ENCODE data around the gene GRIA1. TPM values are rescaled to one million over a fixed set of nuclear protein-coding genes. Genes with fewer than 3 reads are reported as not detected.
"Not testable (repeated sequence)": the region's sequence is repeated elsewhere in the genome, so short reads cannot be mapped to it uniquely, and the experiment has no call there.

Gene GRIA1
- total and polyA plus RNA-seq, 5 donors from 2014 or later, result not detected

GRCh38 chr5:153849303-153850113, 359.0 kb downstream of the GRIA1 start:
- not testable (repeated sequence) for H3K27ac ChIP-seq (ENCODE audit: insufficient read depth, low read length, poor library complexity, severe bottlenecking); H3K36me3 ChIP-seq (ENCODE audit: control insufficient read depth, insufficient read depth, low read length); DNase-seq; H3K9me3 Mint-ChIP-seq; H3K4me3 Mint-ChIP-seq; H3K27ac Mint-ChIP-seq; H3K27me3 ChIP-seq (ENCODE audit: control insufficient read depth, insufficient read depth, low read length); H3K9me3 ChIP-seq (ENCODE audit: control insufficient read depth in 2 of 2, low read length in 2 of 2); H3K4me1 ChIP-seq (ENCODE audit: control insufficient read depth, insufficient read depth, low read length, poor library complexity, severe bottlenecking); H3K36me3 Mint-ChIP-seq; H3K4me3 ChIP-seq (ENCODE audit: low read depth, low read length); ATAC-seq (ENCODE audit: low read depth in 2 of 2); H3K4me1 Mint-ChIP-seq; H3K27me3 Mint-ChIP-seq

- Mint-ChIP-seq H3K27ac (no peak overlapping the region), H3K4me1 (no peaks in the 10 kb centered on the region), H3K4me3 (no peak overlapping the region), H3K9me3 (peaks cover 0 to 3% (median 0%) of the 10 kb centered on the region in 7 donors), H3K36me3 (no peaks in the 10 kb centered on the region), H3K27me3 (peaks cover 5% of the 10 kb centered on the region)
- Histone ChIP-seq H3K36me3 (ENCODE audit: control insufficient read depth, insufficient read depth, low read length) (no peaks in the 10 kb centered on the region), H3K27ac (ENCODE audit: insufficient read depth, low read length, poor library complexity, severe bottlenecking) (no peak overlapping the region), H3K4me3 (ENCODE audit: low read depth, low read length) (no peak overlapping the region), H3K4me1 (ENCODE audit: control insufficient read depth, insufficient read depth, low read length, poor library complexity, severe bottlenecking) (no peaks in the 10 kb centered on the region), H3K27me3 (ENCODE audit: control insufficient read depth, insufficient read depth, low read length) (no peaks in the 10 kb centered on the region), H3K9me3 (ENCODE audit: control insufficient read depth in 2 of 2, low read length in 2 of 2) (no peaks in the 10 kb centered on the region)
- ATAC-seq (ENCODE audit: low read depth in 2 of 2) (no peak), DNase-seq (no peak)
These were observed 369.9 kb downstream of the GRIA1 start for GRCh38 chr5:153860195-153860886.

- not testable (repeated sequence) for H3K36me3 Mint-ChIP-seq; H3K4me1 Mint-ChIP-seq; H3K9me3 Mint-ChIP-seq; H3K27me3 Mint-ChIP-seq; H3K4me1 ChIP-seq (ENCODE audit: control insufficient read depth, insufficient read depth, low read length, poor library complexity, severe bottlenecking); ATAC-seq (ENCODE audit: low read depth in 2 of 2); H3K27ac ChIP-seq (ENCODE audit: insufficient read depth, low read length, poor library complexity, severe bottlenecking); H3K36me3 ChIP-seq (ENCODE audit: control insufficient read depth, insufficient read depth, low read length); H3K27me3 ChIP-seq (ENCODE audit: control insufficient read depth, insufficient read depth, low read length); DNase-seq; H3K4me3 Mint-ChIP-seq; H3K9me3 ChIP-seq (ENCODE audit: control insufficient read depth in 2 of 2, low read length in 2 of 2); H3K4me3 ChIP-seq (ENCODE audit: low read depth, low read length); H3K27ac Mint-ChIP-seq
These were observed 372.4 kb downstream of the GRIA1 start for GRCh38 chr5:153862906-153863305.
